Measurements from ENCODE around the gene FOXN3. TPM values are rescaled to one million over a fixed set of nuclear protein-coding genes. Genes with fewer than 3 reads are reported as not detected.

FOXN3 gene
- total RNA-seq, 1 experiment from 2014 or later, result 13.8 TPM

- Histone ChIP-seq H3K9me3 (ENCODE audit: low read length) (no peaks in the 10 kb centered on the region), H3K4me2 (ENCODE audit: low read depth, low read length, poor library complexity, severe bottlenecking) (no peak overlapping the region), H3K9me2 (replicated peaks; ENCODE audit: insufficient read depth, low read length) (no peaks in the 10 kb centered on the region), H3K4me3 (ENCODE audit: low read length) (no peak overlapping the region), H3K36me3 (ENCODE audit: insufficient read depth, low read length) (no peaks in the 10 kb centered on the region), H3K9ac (ENCODE audit: low read length) (no peak overlapping the region), H3K27ac (ENCODE audit: low read length) (no peak overlapping the region), H4K20me1 (ENCODE audit: insufficient read depth, low read depth, low read length) (no peaks in the 10 kb centered on the region), H2AFZ (ENCODE audit: low read length) (peak overlapping the region; percentile 16; the same call in 1 of the 2 replicates), H3K4me1 (ENCODE audit: low read length) (no peaks in the 10 kb centered on the region), H3K79me2 (ENCODE audit: low read length) (no peaks in the 10 kb centered on the region), H3K27me3 (ENCODE audit: low read length) (no peaks in the 10 kb centered on the region)
- DNase-seq, result no peak
Measured at GRCh38 chr14:89128311-89129026, 288.6 kb downstream of the FOXN3 start.

GRCh38 chr14:89126461-89126860 lies 290.6 kb downstream of the FOXN3 start:
- Histone ChIP-seq H3K9ac (ENCODE audit: low read length) (no peak overlapping the region), H3K4me1 (ENCODE audit: low read length) (no peaks in the 10 kb centered on the region), H4K20me1 (ENCODE audit: insufficient read depth, low read depth, low read length) (no peaks in the 10 kb centered on the region), H3K4me2 (ENCODE audit: low read depth, low read length, poor library complexity, severe bottlenecking) (no peak overlapping the region), H2AFZ (ENCODE audit: low read length) (no peak overlapping the region), H3K9me2 (replicated peaks; ENCODE audit: insufficient read depth, low read length) (no peaks in the 10 kb centered on the region), H3K27ac (ENCODE audit: low read length) (no peak overlapping the region), H3K4me3 (ENCODE audit: low read length) (no peak overlapping the region), H3K27me3 (ENCODE audit: low read length) (no peaks in the 10 kb centered on the region), H3K79me2 (ENCODE audit: low read length) (no peaks in the 10 kb centered on the region), H3K9me3 (ENCODE audit: low read length) (no peaks in the 10 kb centered on the region), H3K36me3 (ENCODE audit: insufficient read depth, low read length) (no peaks in the 10 kb centered on the region)
- DNase-seq, result no peak

- H3K4me1 ChIP-seq (ENCODE audit: low read length), result no peaks in the 10 kb centered on the region
- no peaks in the 10 kb centered on the region for H3K36me3 ChIP-seq (ENCODE audit: insufficient read depth, low read length)
- no peak overlapping the region for H3K27ac ChIP-seq (ENCODE audit: low read length)
- H3K4me2 ChIP-seq (ENCODE audit: low read depth, low read length, poor library complexity, severe bottlenecking), result no peak overlapping the region
- no peaks in the 10 kb centered on the region for H3K9me2 ChIP-seq (replicated peaks; ENCODE audit: insufficient read depth, low read length)
- H3K4me3 ChIP-seq (ENCODE audit: low read length), result no peak overlapping the region
- no peaks in the 10 kb centered on the region; the same call in 1 of the 2 replicates for H3K27me3 ChIP-seq (ENCODE audit: low read length)
- no peaks in the 10 kb centered on the region for H3K79me2 ChIP-seq (ENCODE audit: low read length)
- no peak overlapping the region for H3K9ac ChIP-seq (ENCODE audit: low read length)
- DNase-seq, result no peak
- H3K9me3 ChIP-seq (ENCODE audit: low read length), result no peaks in the 10 kb centered on the region
- H2AFZ ChIP-seq (ENCODE audit: low read length), result no peak overlapping the region
- no peaks in the 10 kb centered on the region for H4K20me1 ChIP-seq (ENCODE audit: insufficient read depth, low read depth, low read length)
Measured at GRCh38 chr14:89125216-89125615, 291.8 kb downstream of the FOXN3 start.

GRCh38 chr14:89123851-89124250 lies 293.2 kb downstream of the FOXN3 start:
- H3K27me3 ChIP-seq (ENCODE audit: low read length), result no peaks in the 10 kb centered on the region; the same call in 1 of the 2 replicates
- H3K4me2 ChIP-seq (ENCODE audit: low read depth, low read length, poor library complexity, severe bottlenecking), result no peak overlapping the region
- no peaks in the 10 kb centered on the region for H3K9me2 ChIP-seq (replicated peaks; ENCODE audit: insufficient read depth, low read length)
- H4K20me1 ChIP-seq (ENCODE audit: insufficient read depth, low read depth, low read length), result no peaks in the 10 kb centered on the region
- H2AFZ ChIP-seq (ENCODE audit: low read length), result no peak overlapping the region
- no peaks in the 10 kb centered on the region for H3K36me3 ChIP-seq (ENCODE audit: insufficient read depth, low read length)
- DNase-seq, result no peak
- H3K9me3 ChIP-seq (ENCODE audit: low read length), result no peaks in the 10 kb centered on the region; the same call in 1 of the 2 replicates
- H3K9ac ChIP-seq (ENCODE audit: low read length), result no peak overlapping the region
- no peak overlapping the region for H3K27ac ChIP-seq (ENCODE audit: low read length)
- H3K4me3 ChIP-seq (ENCODE audit: low read length), result no peak overlapping the region
- H3K4me1 ChIP-seq (ENCODE audit: low read length), result no peaks in the 10 kb centered on the region
- no peaks in the 10 kb centered on the region for H3K79me2 ChIP-seq (ENCODE audit: low read length)

- no peaks in the 10 kb centered on the region for H3K79me2 ChIP-seq (ENCODE audit: low read length)
- H3K9ac ChIP-seq (ENCODE audit: low read length), result no peak overlapping the region
- no peaks in the 10 kb centered on the region for H3K36me3 ChIP-seq (ENCODE audit: insufficient read depth, low read length)
- no peaks in the 10 kb centered on the region; the same call in 1 of the 2 replicates for H3K27me3 ChIP-seq (ENCODE audit: low read length)
- DNase-seq, result no peak
- no peak overlapping the region for H3K4me2 ChIP-seq (ENCODE audit: low read depth, low read length, poor library complexity, severe bottlenecking)
- H3K4me3 ChIP-seq (ENCODE audit: low read length), result no peak overlapping the region
- no peaks in the 10 kb centered on the region; the same call in 1 of the 2 replicates for H3K9me3 ChIP-seq (ENCODE audit: low read length)
- H2AFZ ChIP-seq (ENCODE audit: low read length), result no peak overlapping the region
- H3K27ac ChIP-seq (ENCODE audit: low read length), result no peak overlapping the region
- H3K4me1 ChIP-seq (ENCODE audit: low read length), result no peaks in the 10 kb centered on the region
- H4K20me1 ChIP-seq (ENCODE audit: insufficient read depth, low read depth, low read length), result no peaks in the 10 kb centered on the region
- no peaks in the 10 kb centered on the region for H3K9me2 ChIP-seq (replicated peaks; ENCODE audit: insufficient read depth, low read length)
Measured at GRCh38 chr14:89123215-89123614, 293.8 kb downstream of the FOXN3 start.

- Histone ChIP-seq H3K9me2 (replicated peaks; ENCODE audit: insufficient read depth, low read length) (no peaks in the 10 kb centered on the region), H3K9me3 (ENCODE audit: low read length) (no peaks in the 10 kb centered on the region; the same call in 1 of the 2 replicates), H3K27ac (ENCODE audit: low read length) (no peak overlapping the region), H3K9ac (ENCODE audit: low read length) (no peak overlapping the region), H3K36me3 (ENCODE audit: insufficient read depth, low read length) (no peaks in the 10 kb centered on the region), H2AFZ (ENCODE audit: low read length) (no peak overlapping the region), H3K27me3 (ENCODE audit: low read length) (no peaks in the 10 kb centered on the region; the same call in 1 of the 2 replicates), H3K4me3 (ENCODE audit: low read length) (no peak overlapping the region), H3K4me1 (ENCODE audit: low read length) (no peaks in the 10 kb centered on the region), H4K20me1 (ENCODE audit: insufficient read depth, low read depth, low read length) (no peaks in the 10 kb centered on the region), H3K79me2 (ENCODE audit: low read length) (no peaks in the 10 kb centered on the region), H3K4me2 (ENCODE audit: low read depth, low read length, poor library complexity, severe bottlenecking) (no peak overlapping the region)
- no peak for DNase-seq
Measured at GRCh38 chr14:89121968-89122620, 294.9 kb downstream of the FOXN3 start.

GRCh38 chr14:89117012-89117411 lies 300.0 kb downstream of the FOXN3 start:
- Histone ChIP-seq H2AFZ (ENCODE audit: low read length) (no peak overlapping the region), H3K27ac (ENCODE audit: low read length) (no peak overlapping the region), H3K9me2 (replicated peaks; ENCODE audit: insufficient read depth, low read length) (no peaks in the 10 kb centered on the region), H3K4me2 (ENCODE audit: low read depth, low read length, poor library complexity, severe bottlenecking) (no peak overlapping the region), H3K9ac (ENCODE audit: low read length) (no peak overlapping the region), H3K27me3 (ENCODE audit: low read length) (no peaks in the 10 kb centered on the region; the same call in 1 of the 2 replicates), H3K79me2 (ENCODE audit: low read length) (no peaks in the 10 kb centered on the region), H3K36me3 (ENCODE audit: insufficient read depth, low read length) (no peaks in the 10 kb centered on the region), H3K4me1 (ENCODE audit: low read length) (no peaks in the 10 kb centered on the region), H3K9me3 (ENCODE audit: low read length) (no peaks in the 10 kb centered on the region; the same call in 1 of the 2 replicates), H4K20me1 (ENCODE audit: insufficient read depth, low read depth, low read length) (no peaks in the 10 kb centered on the region), H3K4me3 (ENCODE audit: low read length) (no peak overlapping the region)
- no peak for DNase-seq

- H2AFZ ChIP-seq (ENCODE audit: low read length), result no peak overlapping the region
- H3K9ac ChIP-seq (ENCODE audit: low read length), result no peak overlapping the region
Measured at GRCh38 chr14:89114109-89114508, 302.9 kb downstream of the FOXN3 start.

More at GRCh38 chr14:89114109-89114508, 302.9 kb downstream of the FOXN3 start:
- Histone ChIP-seq H3K79me2 (ENCODE audit: low read length) (no peaks in the 10 kb centered on the region), H3K9me2 (replicated peaks; ENCODE audit: insufficient read depth, low read length) (no peaks in the 10 kb centered on the region), H3K27me3 (ENCODE audit: low read length) (no peaks in the 10 kb centered on the region), H3K36me3 (ENCODE audit: insufficient read depth, low read length) (no peaks in the 10 kb centered on the region), H3K9me3 (ENCODE audit: low read length) (no peaks in the 10 kb centered on the region), H3K27ac (ENCODE audit: low read length) (no peak overlapping the region), H3K4me3 (ENCODE audit: low read length) (no peak overlapping the region), H4K20me1 (ENCODE audit: insufficient read depth, low read depth, low read length) (no peaks in the 10 kb centered on the region), H3K4me2 (ENCODE audit: low read depth, low read length, poor library complexity, severe bottlenecking) (no peak overlapping the region), H3K4me1 (ENCODE audit: low read length) (no peaks in the 10 kb centered on the region)
- DNase-seq, result no peak

All from Karpas-422 (cell line).